ENCODE data around the gene NAE1.

Gene NAE1

DNA sequence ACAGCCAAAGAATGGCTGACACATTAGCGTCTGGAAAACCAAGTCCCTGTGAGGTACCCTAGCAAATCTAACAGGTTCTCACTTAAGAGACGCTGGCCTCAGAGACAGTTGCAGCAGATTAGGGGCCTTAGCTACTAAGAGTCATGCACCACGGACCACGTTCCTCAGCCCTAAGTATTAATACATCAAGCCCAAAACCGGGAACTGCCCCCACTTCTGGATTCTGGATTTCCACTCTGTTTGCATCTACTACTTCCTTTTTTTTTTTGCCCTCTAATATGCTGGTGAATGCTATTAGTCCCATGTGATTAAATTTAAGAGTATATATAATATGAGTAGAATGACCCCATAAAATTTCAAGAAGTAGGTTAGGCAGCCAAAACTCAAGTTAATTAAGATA, 28.6 kb downstream of the NAE1 start:
- no peak for TF ChIP-seq EGR1 (IDR thresholded peaks at IDR 0.05)
- no peak for TF ChIP-seq TEAD4 (IDR thresholded peaks at IDR 0.05)
- TF ChIP-seq ZBTB7A (IDR thresholded peaks at IDR 0.05; ENCODE audit: low read depth), result no peak
- TF ChIP-seq CEBPB (IDR thresholded peaks at IDR 0.05), result no peak
- no peak for TF ChIP-seq NFIC (IDR thresholded peaks at IDR 0.05)
- TF ChIP-seq, protein P1, sequence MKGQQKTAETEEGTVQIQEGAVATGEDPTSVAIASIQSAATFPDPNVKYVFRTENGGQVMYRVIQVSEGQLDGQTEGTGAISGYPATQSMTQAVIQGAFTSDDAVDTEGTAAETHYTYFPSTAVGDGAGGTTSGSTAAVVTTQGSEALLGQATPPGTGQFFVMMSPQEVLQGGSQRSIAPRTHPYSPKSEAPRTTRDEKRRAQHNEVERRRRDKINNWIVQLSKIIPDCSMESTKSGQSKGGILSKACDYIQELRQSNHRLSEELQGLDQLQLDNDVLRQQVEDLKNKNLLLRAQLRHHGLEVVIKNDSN (IDR thresholded peaks at IDR 0.05), result no peak
- TF ChIP-seq TCF12 (IDR thresholded peaks at IDR 0.05; ENCODE audit: low read depth), result no peak
- TF ChIP-seq RAD21 (IDR thresholded peaks at IDR 0.05; ENCODE audit: low read depth), result no peak
- TF ChIP-seq CREB1 (IDR thresholded peaks at IDR 0.05; ENCODE audit: low read depth), result no peak
- no peak for TF ChIP-seq TAF1 (IDR thresholded peaks at IDR 0.05; ENCODE audit: low read depth)
- TF ChIP-seq FOXM1 (IDR thresholded peaks at IDR 0.05; ENCODE audit: borderline replicate concordance, low read depth), result no peak
- TF ChIP-seq, protein P2, sequence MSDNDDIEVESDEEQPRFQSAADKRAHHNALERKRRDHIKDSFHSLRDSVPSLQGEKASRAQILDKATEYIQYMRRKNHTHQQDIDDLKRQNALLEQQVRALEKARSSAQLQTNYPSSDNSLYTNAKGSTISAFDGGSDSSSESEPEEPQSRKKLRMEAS (IDR thresholded peaks at IDR 0.05), result no peak
- TF ChIP-seq YY1 (IDR thresholded peaks at IDR 0.05; ENCODE audit: low read depth), result no peak
- TF ChIP-seq, protein P3, sequence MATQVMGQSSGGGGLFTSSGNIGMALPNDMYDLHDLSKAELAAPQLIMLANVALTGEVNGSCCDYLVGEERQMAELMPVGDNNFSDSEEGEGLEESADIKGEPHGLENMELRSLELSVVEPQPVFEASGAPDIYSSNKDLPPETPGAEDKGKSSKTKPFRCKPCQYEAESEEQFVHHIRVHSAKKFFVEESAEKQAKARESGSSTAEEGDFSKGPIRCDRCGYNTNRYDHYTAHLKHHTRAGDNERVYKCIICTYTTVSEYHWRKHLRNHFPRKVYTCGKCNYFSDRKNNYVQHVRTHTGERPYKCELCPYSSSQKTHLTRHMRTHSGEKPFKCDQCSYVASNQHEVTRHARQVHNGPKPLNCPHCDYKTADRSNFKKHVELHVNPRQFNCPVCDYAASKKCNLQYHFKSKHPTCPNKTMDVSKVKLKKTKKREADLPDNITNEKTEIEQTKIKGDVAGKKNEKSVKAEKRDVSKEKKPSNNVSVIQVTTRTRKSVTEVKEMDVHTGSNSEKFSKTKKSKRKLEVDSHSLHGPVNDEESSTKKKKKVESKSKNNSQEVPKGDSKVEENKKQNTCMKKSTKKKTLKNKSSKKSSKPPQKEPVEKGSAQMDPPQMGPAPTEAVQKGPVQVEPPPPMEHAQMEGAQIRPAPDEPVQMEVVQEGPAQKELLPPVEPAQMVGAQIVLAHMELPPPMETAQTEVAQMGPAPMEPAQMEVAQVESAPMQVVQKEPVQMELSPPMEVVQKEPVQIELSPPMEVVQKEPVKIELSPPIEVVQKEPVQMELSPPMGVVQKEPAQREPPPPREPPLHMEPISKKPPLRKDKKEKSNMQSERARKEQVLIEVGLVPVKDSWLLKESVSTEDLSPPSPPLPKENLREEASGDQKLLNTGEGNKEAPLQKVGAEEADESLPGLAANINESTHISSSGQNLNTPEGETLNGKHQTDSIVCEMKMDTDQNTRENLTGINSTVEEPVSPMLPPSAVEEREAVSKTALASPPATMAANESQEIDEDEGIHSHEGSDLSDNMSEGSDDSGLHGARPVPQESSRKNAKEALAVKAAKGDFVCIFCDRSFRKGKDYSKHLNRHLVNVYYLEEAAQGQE (IDR thresholded peaks at IDR 0.05; ENCODE audit: low read depth), result no peak
- TF ChIP-seq EP300 (IDR thresholded peaks at IDR 0.05; ENCODE audit: borderline replicate concordance), result no peak

DNA sequence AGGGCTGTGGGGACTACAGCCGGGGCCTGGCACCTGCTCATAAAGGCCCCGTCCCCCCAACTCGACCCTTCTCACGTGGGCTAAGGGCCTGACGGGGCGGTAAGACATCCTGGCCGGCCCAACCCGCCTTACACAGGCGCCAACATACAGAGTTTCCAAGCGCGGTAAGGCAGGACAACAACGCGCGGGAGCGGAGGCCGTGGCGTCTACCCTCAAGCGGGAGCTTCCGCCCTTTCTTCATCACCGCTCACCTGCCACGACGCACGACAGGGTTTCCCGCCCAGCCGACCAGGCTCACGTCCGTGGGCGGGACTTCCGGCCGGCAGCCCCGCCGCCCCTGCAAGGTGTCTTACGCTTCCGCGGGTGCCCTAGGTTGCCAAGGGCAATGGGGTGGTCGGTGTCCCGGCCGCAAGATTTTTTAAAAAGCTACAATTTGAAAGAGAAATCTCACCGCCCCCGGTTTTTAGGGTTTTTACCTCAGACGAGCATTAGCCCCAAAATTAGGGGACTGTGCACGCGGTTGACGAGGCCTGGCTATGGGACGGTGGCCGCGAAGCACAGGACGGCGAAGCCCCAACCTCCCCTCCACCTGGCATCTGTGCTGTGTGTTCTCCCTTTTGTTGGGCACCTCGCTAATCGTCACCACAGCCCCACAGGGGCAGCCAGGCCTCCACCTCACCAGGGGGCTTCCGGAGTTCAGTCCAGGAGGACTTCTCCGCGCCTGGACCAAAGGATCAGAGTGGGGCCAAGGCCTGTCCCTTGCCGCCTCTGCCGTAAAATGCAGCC, 29.3 kb downstream of the NAE1 start, which contains the start of gene TERB1:
TERB1 (minus strand) TSS at position 265 of the 786 bp plus-strand sequence. CDS start 4,786 bp downstream, outside the sequence.
- TF ChIP-seq FOXM1 (IDR thresholded peaks at IDR 0.05; ENCODE audit: borderline replicate concordance, low read depth) (no peak), RAD21 (IDR thresholded peaks at IDR 0.05; ENCODE audit: low read depth) (no peak), TCF12 (IDR thresholded peaks at IDR 0.05; ENCODE audit: low read depth) (no peak), EP300 (IDR thresholded peaks at IDR 0.05; ENCODE audit: borderline replicate concordance) (no peak), CEBPB (IDR thresholded peaks at IDR 0.05) (no peak), NFIC (IDR thresholded peaks at IDR 0.05) (no peak), YY1 (IDR thresholded peaks at IDR 0.05; ENCODE audit: low read depth) (no peak), TEAD4 (IDR thresholded peaks at IDR 0.05) (no peak)
- TF ChIP-seq, protein P1 (IDR thresholded peaks at IDR 0.05), result no peak
- TF ChIP-seq, protein P3 (IDR thresholded peaks at IDR 0.05; ENCODE audit: low read depth), result no peak

DNA sequence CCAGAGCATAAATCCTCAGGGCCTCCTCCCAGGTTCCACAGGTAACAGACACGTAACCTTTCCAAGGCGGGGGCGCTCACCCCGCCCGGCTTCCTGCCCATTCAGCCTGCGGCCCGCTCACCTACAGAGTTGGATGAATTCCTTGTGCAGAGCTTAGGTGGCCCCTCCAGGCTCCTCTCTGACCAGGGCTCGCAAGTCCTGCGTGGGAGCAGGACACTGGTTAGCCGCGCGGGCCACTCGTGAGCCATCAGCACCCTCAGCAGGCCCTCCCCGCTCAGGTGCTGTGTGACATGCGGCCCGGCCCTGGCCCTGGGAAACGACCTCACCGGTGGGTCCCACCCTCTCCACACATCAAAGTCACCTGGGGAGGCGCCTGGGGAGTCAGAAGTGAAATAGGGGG, 29.9 kb downstream of the NAE1 start:
- no peak for TF ChIP-seq EP300 (IDR thresholded peaks at IDR 0.05; ENCODE audit: borderline replicate concordance)
- no peak for TF ChIP-seq TAF1 (IDR thresholded peaks at IDR 0.05; ENCODE audit: low read depth)

DNA sequence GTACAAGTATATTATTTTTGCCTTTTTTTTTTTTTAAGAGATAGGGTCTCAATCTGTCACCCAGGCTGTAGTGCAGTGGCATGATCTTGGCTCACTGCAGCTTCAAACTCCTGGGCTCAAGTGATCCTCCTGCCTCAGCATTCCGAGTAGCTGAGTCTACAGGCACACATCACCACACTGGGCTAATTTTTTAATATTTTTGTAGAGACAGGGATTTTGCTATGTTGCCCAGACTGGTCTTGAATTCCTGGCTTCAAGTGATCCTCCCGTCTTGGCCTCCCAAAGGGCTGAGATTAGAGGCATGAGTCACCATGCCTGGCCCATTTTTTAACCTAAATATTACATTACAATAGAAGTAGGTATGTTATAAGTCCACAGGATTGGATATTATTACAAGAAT, 32.6 kb downstream of the NAE1 start:
- no peak for TF ChIP-seq TAF1 (IDR thresholded peaks at IDR 0.05; ENCODE audit: low read depth)
- no peak for TF ChIP-seq NFIC (IDR thresholded peaks at IDR 0.05)
- no peak for TF ChIP-seq EP300 (IDR thresholded peaks at IDR 0.05; ENCODE audit: borderline replicate concordance)

DNA sequence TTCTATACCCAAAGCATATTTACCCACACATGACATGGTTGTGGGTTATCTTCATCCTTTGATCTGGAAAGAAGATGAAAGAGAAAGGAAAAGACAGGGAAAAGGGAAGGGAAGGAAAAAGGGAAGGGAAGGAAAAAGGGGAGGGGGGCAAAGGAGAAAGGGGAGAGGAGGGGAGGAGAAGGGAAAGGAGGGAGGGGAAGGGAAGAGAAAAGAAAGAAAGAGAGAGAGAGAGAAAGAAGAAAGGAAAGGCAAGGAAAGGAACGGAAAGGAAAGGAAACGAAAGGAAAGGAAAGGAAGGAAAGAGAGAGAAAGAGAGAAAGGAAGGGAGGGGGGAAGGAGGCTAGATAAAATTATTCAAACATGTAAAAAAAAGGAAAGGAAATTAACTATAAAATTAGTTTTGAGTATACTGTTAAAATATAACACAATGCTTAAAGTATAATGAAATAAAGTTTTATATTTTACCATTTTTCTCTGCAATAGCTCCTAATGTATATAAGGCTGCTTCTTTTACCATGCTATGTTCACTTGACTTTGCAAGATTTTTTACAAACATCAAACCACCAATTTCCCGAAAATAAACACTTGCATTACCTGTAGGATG, 40.5 kb downstream of the NAE1 start:
- no peak for TF ChIP-seq EGR1 (IDR thresholded peaks at IDR 0.05)
- no peak for TF ChIP-seq FOXM1 (IDR thresholded peaks at IDR 0.05; ENCODE audit: borderline replicate concordance, low read depth)
- TF ChIP-seq CEBPB (IDR thresholded peaks at IDR 0.05), result no peak
- TF ChIP-seq, protein P2 (IDR thresholded peaks at IDR 0.05), result no peak
- TF ChIP-seq TAF1 (IDR thresholded peaks at IDR 0.05; ENCODE audit: low read depth), result no peak
- no peak for TF ChIP-seq YY1 (IDR thresholded peaks at IDR 0.05; ENCODE audit: low read depth)

DNA sequence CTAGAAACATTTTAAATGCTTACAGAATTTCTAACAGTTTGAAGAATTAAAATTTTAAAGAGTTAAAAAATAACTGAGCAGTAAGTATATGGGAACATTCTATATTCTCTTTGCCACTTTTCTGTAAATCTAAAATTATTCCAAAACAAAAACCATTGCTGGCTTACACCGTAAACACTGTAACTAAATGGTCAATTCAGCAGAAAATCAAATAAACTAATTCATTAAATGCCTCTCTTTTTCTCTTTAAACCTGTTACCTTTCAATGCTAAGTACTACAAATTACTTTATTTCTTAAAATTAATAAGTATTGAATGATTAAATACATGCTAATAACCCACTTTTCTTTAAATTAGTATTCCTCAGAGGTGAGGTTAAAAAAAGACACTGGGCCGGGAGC, 43.3 kb downstream of the NAE1 start:
- no peak for TF ChIP-seq FOXM1 (IDR thresholded peaks at IDR 0.05; ENCODE audit: borderline replicate concordance, low read depth)
- TF ChIP-seq, protein P3 (IDR thresholded peaks at IDR 0.05; ENCODE audit: low read depth), result no peak
- no peak for TF ChIP-seq RAD21 (IDR thresholded peaks at IDR 0.05; ENCODE audit: low read depth)
- no peak for TF ChIP-seq CREB1 (IDR thresholded peaks at IDR 0.05; ENCODE audit: low read depth)
- no peak for TF ChIP-seq EGR1 (IDR thresholded peaks at IDR 0.05)
- no peak for TF ChIP-seq ZBTB7A (IDR thresholded peaks at IDR 0.05; ENCODE audit: low read depth)
- TF ChIP-seq YY1 (IDR thresholded peaks at IDR 0.05; ENCODE audit: low read depth), result no peak
- TF ChIP-seq, protein P1 (IDR thresholded peaks at IDR 0.05), result no peak
- no peak for TF ChIP-seq EP300 (IDR thresholded peaks at IDR 0.05; ENCODE audit: borderline replicate concordance)
- TF ChIP-seq TCF12 (IDR thresholded peaks at IDR 0.05; ENCODE audit: low read depth), result no peak
- no peak for TF ChIP-seq NFIC (IDR thresholded peaks at IDR 0.05)
- no peak for TF ChIP-seq TEAD4 (IDR thresholded peaks at IDR 0.05)
- TF ChIP-seq CEBPB (IDR thresholded peaks at IDR 0.05), result no peak

All from Ishikawa (cell line).